Loucy (cell line): Measurements from ENCODE around the gene PITX1.

Source experiments
- H2AFZ ChIP-seq: fragments of 200-600 bp; sonication (generic); 2 replicates; pipeline ENCODE4 v1.6.0; 2016; ENCODE audit warnings: antibody characterized with exemption, mild to moderate bottlenecking, low read length, moderate library complexity
- H3F3A ChIP-seq: fragments of 200-600 bp; 2 replicates; pipeline ENCODE4 v1.6.0; 2016; ENCODE audit warnings: antibody characterized with exemption, low read depth, mild to moderate bottlenecking
- H3K27me3 ChIP-seq: fragments of 200-600 bp; sonication (generic); 2 replicates; pipeline ENCODE4 v1.6.1; 2014; ENCODE audit warnings: low read length, mild to moderate bottlenecking; ENCODE audit not compliant: insufficient read depth, poor library complexity, severe bottlenecking
- H3K36me3 ChIP-seq: fragments of 200-600 bp; sonication (generic); 2 replicates; pipeline ENCODE4 v1.6.1; 2016; ENCODE audit warnings: low read length; ENCODE audit not compliant: insufficient read depth
- H3K4me1 ChIP-seq: fragments of 200-600 bp; sonication (generic); 2 replicates; pipeline ENCODE4 v1.5.1; 2014; ENCODE audit warnings: low read length, mild to moderate bottlenecking; ENCODE audit not compliant: insufficient read depth, poor library complexity, severe bottlenecking
- H3K4me2 ChIP-seq: fragments of 200-600 bp; sonication (generic); 2 replicates; pipeline ENCODE4 v1.6.0; 2014; ENCODE audit warnings: antibody characterized with exemption, low read length, low read depth, mild to moderate bottlenecking; ENCODE audit not compliant: poor library complexity, severe bottlenecking
- H3K4me3 ChIP-seq: fragments of 200-600 bp; sonication (generic); 2 replicates; pipeline ENCODE4 v1.5.1; 2014; ENCODE audit warnings: low read length, mild to moderate bottlenecking, mixed read lengths; ENCODE audit not compliant: poor library complexity, severe bottlenecking
- H3K79me2 ChIP-seq: fragments of 200-600 bp; sonication (generic); 2 replicates; pipeline ENCODE4 v1.6.1; 2014; ENCODE audit warnings: low read length; ENCODE audit not compliant: insufficient read depth
- H3K9ac ChIP-seq: fragments of 200-600 bp; sonication (generic); 2 replicates; pipeline ENCODE4 v1.6.0; 2014; ENCODE audit warnings: mild to moderate bottlenecking, low read depth, low read length, moderate library complexity; ENCODE audit not compliant: poor library complexity, severe bottlenecking
- H3K9me2 ChIP-seq: fragments of 200-600 bp; sonication (generic); replicated peaks from 2 replicates; pipeline ENCODE4 v1.6.1; 2016; ENCODE audit warnings: low read depth, low read length, mixed read lengths
- H3K9me3 ChIP-seq: fragments of 200-600 bp; sonication (generic); 2 replicates; pipeline ENCODE4 v1.6.1; 2014; ENCODE audit warnings: mild to moderate bottlenecking, antibody characterized with exemption, low read length, low read depth; ENCODE audit not compliant: insufficient read depth
- H4K20me1 ChIP-seq: fragments of 200-600 bp; sonication (generic); 2 replicates; pipeline ENCODE4 v1.6.0; 2014; ENCODE audit warnings: antibody characterized with exemption, low read length, mild to moderate bottlenecking; ENCODE audit not compliant: insufficient read depth, poor library complexity, severe bottlenecking
- CTCF ChIP-seq: fragments of 200-600 bp; sonication (generic); conservative IDR thresholded peaks from 2 replicates; pipeline ENCODE4 v1.5.1; 2014; ENCODE audit warnings: mild to moderate bottlenecking, antibody characterized with exemption, low read length
- EZH2phosphoT487 ChIP-seq: fragments of 200-600 bp; IDR thresholded peaks from 2 replicates; pipeline ENCODE4 v1.6.1; 2018; ENCODE audit warnings: antibody characterized with exemption, mild to moderate bottlenecking, moderate library complexity, borderline replicate concordance

The PITX1 gene

GRCh38 chr5:135010502-135011354 is 23.3 kb downstream of the PITX1 start:
- H2AFZ ChIP-seq, result no peak overlapping the region
- H3K4me1 ChIP-seq, result peaks cover 9% of the 10 kb centered on the region
- H4K20me1 ChIP-seq, result no peaks in the 10 kb centered on the region
- H3K36me3 ChIP-seq, result no peaks in the 10 kb centered on the region
- H3K9me3 ChIP-seq, result no peaks in the 10 kb centered on the region
- TF ChIP-seq EZH2phosphoT487 (no peak), CTCF (peak; percentile 47)
- H3K4me3 ChIP-seq, result no peak overlapping the region
- no peaks in the 10 kb centered on the region for H3K9me2 ChIP-seq
- no peaks in the 10 kb centered on the region for H3F3A ChIP-seq
- no peak overlapping the region for H3K9ac ChIP-seq
- no peak overlapping the region for H3K4me2 ChIP-seq
- H3K79me2 ChIP-seq, result no peaks in the 10 kb centered on the region
- H3K27me3 ChIP-seq, result no peaks in the 10 kb centered on the region

GRCh38 chr5:135009736-135010501 is 24.1 kb downstream of the PITX1 start:
- H3K27me3 ChIP-seq, result no peaks in the 10 kb centered on the region
- TF ChIP-seq CTCF, result no peak
- no peak for TF ChIP-seq EZH2phosphoT487
- no peak overlapping the region for H3K4me3 ChIP-seq
- no peaks in the 10 kb centered on the region for H3F3A ChIP-seq
- H3K9me3 ChIP-seq, result no peaks in the 10 kb centered on the region
- H3K4me1 ChIP-seq, result peaks cover 9% of the 10 kb centered on the region
- H2AFZ ChIP-seq, result no peak overlapping the region
- no peaks in the 10 kb centered on the region for H3K9me2 ChIP-seq
- no peaks in the 10 kb centered on the region for H3K79me2 ChIP-seq
- H3K36me3 ChIP-seq, result no peaks in the 10 kb centered on the region
- no peaks in the 10 kb centered on the region for H4K20me1 ChIP-seq
- no peak overlapping the region for H3K4me2 ChIP-seq
- H3K9ac ChIP-seq, result no peak overlapping the region

GRCh38 chr5:135008981-135009735 is 24.9 kb downstream of the PITX1 start:
- no peak overlapping the region for H3K4me3 ChIP-seq
- no peaks in the 10 kb centered on the region for H3F3A ChIP-seq
- no peaks in the 10 kb centered on the region for H3K27me3 ChIP-seq
- no peak overlapping the region for H2AFZ ChIP-seq
- H3K9me2 ChIP-seq, result no peaks in the 10 kb centered on the region
- peaks cover 9% of the 10 kb centered on the region for H3K4me1 ChIP-seq
- H3K4me2 ChIP-seq, result no peak overlapping the region
- no peak overlapping the region for H3K9ac ChIP-seq
- no peaks in the 10 kb centered on the region for H3K36me3 ChIP-seq
- no peaks in the 10 kb centered on the region for H3K79me2 ChIP-seq
- no peak for TF ChIP-seq CTCF
- no peak for TF ChIP-seq EZH2phosphoT487
- no peaks in the 10 kb centered on the region for H4K20me1 ChIP-seq
- no peaks in the 10 kb centered on the region for H3K9me3 ChIP-seq
